ENCODE results near the gene TSSK6.

The TSSK6 gene

GRCh38 chr19:19514881-19515641 lies at the start of gene TSSK6:
Gene TSSK6, minus strand, starts transcription at chr19:19515548. Its CDS starts 121 bp downstream, at chr19:19515427.
- no peak for DNase-seq

GRCh38 chr19:19563348-19563848 lies 48.0 kb upstream of the TSSK6 start:
- no peak for DNase-seq

GRCh38 chr19:19562665-19563347 lies 47.5 kb upstream of the TSSK6 start:
- DNase-seq = peak; percentile 36 to 64

- no peak for DNase-seq
Measured at GRCh38 chr19:19561946-19562664, 46.8 kb upstream of the TSSK6 start.

DNA sequence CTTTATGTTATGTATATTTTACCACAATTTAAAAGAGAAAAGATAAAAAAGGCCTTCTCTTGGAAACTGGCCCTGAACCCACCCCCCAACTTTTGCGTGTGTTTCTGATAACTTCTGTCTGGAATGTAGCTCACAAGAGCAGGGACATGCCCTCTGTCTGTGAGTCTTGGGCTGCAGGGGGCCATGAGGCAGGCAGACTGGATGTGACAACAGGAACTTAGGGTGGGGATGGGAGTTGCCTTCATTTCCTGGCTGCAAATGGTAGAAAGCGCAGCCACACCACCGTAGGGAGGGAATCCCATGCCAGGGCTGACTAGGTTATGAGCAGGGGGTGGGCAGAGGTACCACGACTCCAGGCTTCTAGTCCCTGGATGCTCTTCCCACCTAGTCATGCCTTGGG lies 44.6 kb upstream of the TSSK6 start:
- DNase-seq = no peak

DNA sequence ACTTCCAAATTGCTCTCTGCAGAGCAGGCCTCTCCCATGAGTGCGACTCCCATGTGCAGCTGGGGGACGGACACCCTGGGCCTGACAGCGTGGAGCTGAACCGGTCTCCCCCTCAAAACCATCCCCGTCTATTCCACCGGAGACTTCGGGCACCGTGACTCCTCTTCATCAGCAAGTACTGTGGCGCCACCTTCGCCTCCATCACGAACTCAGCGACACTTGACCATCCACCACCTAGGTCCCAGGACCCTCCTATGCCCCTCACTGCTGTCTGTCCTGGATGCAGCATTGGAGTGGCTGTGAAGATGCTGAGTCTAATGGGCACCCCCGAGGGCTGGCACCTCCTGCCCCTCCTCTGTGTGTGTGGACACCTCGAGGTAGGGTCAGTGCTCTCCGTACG lies 43.3 kb upstream of the TSSK6 start:
- no peak for DNase-seq

- DNase-seq = no peak
Measured at GRCh38 chr19:19558055-19558454, 42.7 kb upstream of the TSSK6 start.

DNA sequence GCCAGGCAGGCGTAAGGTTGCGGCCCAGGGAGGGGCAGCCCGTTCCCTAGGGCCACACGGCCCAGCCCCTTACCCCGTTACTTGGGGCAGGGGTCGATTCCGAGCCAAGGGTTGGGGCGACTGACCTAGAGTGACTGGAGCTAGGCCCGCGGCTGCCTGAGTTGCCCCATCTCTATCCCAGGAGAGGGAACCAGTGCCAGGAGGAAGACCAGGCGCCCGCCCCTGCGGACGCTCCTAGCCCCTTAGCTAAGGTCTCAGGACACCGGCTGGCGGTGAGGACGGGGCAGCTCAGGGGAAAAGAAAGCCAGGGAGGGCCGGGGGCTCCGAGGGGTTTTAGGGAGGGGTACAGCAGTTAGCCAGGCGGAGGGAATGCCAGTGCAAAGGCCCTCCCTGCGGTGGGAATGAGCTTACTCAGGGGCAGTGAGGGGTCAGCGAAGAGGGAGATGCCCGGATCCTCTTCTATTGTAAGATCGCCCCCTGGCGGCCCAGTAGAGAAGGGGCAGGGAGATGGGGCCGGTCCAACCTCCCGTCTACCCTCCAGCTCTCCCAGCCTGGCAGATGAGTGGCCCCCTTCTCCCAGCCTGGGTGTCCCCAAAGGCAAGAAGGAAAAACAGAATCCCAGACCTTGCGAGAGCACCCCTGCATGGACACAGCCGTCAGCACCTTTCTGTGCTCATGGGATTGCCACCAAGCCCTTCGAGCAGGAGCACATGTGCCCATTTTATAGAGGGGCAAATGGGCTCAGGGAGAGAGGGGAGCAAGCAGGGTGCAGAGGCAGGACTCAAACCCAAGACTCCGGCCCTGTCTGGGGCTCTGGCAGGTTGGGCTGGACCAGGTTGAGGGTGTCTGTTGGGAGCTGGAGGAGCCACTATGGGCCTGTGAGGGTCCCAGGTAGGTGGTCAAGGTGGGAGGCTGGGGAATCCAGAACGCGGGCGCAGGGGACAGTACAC lies 39.0 kb upstream of the TSSK6 start:
- DNase-seq = peak; percentile 48 to 64

GRCh38 chr19:19553670-19554069 lies 38.3 kb upstream of the TSSK6 start:
- no peak for DNase-seq

DNA sequence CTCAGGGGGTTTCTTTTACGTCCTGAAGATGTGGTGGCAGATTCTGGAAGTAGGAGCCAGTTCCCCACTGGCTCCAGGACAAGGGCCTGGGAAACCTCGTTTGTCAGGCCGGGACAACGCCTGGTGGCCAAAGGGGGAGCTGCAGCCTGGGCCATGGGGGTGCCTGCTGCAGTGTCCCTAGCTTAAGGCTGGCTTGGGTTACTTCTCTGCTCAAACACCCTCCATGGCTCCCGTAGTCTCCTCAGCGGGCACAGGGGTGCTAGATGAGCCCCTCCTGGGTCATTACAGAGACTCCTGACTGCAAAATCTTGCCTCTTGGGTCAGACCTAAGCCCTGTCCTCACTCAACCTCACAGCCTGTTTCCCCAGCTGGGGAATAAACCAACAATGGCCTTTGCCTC lies 37.5 kb upstream of the TSSK6 start:
- peak in 1 of 2 donors; percentile 35 for DNase-seq

DNA sequence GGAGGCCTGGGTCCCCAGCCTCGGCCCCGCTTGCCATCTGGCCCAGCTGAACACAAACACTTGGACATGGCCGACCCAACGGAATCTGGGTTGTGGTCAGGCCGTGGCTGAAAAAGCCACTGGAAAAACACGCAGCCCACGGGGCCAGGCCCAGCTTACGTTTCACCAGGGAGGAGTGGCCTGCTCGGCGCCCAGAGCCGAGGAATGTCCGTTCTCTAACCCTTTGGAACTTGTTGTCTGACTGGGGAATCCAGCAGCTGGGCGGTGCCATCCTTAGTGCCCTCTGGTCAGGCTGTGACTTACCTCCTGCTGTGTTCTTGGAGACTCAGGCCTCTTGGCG lies 36.5 kb upstream of the TSSK6 start:
- DNase-seq = no peak

GRCh38 chr19:19550972-19551852 lies 35.9 kb upstream of the TSSK6 start:
- DNase-seq = no peak

DNA sequence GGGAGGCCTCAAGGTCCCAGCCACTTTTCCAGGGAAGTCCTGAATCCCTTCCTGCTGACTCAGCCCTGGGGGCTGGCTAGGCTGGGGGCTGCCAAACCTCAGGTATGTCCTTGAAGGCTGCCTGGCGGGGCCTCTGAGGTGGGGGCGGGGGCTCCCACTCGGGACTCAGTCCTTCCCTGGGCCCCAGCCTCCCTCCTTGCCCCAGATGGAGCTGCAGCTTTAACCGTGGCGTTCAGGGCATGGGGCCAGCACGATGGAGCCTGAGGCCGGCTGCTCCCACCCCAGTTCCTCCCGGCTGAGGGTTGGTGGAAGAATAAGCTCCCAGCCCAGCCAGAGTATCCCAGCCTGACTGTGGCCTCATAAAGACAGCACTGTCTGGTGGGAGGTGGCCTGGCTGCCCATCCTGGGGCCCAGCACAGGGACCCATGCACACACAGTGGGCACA lies 35.2 kb upstream of the TSSK6 start:
- no peak for DNase-seq

DNA sequence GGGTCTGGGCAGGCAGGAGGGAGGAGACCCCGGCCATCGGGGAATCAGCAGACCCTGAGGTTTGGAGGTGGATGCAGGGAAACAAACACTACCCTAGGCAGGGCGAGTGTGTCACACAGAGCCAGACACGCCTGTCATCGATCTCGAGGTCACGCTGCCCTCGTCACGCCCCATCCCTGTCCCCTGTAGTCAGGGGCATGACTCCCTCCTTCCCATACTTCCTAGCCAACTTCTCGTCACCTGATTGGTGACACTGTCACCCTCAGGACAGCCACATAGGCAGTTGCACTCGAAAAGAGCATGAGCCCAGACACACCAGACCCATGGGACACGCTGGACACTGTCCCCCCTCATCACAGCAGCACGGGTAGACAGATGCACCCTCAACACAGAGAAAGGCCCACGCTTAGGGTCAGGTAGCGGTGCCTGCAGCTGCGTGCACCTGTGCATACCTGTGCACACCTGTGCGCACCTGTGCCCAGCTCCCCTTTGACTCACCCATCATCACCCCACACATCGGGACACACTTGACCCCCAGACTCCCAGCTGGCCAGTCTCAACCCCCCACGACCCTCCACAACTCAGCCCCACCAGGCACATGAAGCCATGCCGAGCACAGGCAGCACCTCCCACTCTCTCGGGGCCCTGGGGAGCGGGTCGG lies 34.6 kb upstream of the TSSK6 start:
- no peak for DNase-seq

DNA sequence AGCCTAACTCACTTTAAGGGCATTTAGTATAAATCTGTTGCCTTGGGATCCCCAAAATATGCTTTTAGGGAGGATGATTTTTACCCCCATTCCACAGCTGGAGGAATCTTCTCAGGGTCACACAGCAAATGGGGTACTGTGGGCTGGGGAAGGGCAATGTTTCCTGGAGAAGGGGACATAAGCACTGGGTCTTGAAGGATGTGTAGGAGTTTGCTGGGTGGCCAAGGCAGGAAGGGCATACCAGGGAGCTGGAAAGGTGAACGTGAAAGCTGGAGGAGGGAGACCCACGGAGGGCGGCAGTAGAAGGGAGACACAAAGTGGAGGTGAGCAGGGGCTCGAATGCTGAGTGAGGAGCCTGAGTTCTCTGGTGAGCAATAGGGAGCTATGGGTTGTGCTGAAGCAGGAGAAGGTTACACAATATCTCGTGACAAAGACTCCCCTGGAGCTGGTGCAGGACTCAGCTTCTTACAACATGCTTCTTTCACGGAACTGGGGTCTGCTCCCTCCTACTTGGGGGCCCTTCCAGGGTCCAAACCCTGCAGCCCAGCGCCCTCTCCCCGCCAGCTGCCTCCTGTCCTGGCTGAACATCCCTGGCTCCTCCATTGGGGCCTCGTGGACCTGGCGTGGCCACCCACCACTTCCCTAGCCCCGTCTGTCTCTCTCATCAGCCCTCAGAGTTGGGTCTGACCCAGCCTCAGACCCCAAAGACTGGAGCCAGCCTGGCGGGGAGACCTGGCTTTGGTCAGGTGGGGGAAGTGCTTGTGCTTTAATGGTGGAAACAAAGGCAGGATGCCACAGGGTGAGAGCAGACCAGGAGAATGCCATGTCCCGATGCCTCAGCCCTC lies 33.8 kb upstream of the TSSK6 start:
- DNase-seq = no peak

- DNase-seq = no peak
Measured at GRCh38 chr19:19547674-19548336, 32.5 kb upstream of the TSSK6 start.

DNA sequence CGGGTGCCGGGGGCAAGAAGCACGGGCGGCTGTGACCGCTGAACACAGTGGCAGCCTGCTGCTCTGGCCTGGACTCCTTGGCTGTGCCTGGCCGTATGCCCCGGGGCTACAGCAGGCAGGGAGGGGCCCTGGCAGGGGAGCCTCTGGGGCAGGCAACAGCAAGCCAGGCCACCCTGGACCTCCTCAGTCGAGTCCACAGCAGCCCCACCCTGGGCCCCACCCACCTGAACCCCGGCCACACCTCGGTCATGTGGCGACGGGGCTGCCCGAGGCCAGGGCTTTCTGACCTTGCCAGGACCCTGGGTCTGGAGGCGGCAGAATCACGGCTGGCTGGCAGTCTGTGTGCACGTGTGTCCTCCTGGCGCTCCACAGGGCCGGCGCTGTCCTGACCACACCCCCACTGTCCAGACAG lies 31.4 kb upstream of the TSSK6 start:
- no peak for DNase-seq

DNA sequence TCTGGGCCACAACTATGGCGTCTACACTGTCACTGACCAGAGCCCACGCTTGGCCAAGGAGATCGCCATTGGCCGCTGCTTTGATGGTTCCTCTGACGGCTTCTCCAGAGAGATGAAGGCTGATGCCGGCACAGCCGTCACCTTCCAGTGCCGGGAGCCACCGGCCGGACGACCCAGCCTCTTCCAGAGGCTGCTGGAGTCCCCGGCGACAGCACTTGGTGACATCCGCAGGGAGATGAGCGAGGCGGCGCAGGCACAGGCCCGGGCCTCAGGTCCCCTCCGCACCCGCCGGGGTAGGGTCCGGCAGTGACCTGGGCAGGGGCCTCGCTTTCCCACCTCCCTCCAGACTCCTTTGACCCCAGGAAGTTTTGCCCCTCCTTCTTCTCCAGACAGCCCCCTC lies 30.4 kb upstream of the TSSK6 start:
- DNase-seq = no peak

DNA sequence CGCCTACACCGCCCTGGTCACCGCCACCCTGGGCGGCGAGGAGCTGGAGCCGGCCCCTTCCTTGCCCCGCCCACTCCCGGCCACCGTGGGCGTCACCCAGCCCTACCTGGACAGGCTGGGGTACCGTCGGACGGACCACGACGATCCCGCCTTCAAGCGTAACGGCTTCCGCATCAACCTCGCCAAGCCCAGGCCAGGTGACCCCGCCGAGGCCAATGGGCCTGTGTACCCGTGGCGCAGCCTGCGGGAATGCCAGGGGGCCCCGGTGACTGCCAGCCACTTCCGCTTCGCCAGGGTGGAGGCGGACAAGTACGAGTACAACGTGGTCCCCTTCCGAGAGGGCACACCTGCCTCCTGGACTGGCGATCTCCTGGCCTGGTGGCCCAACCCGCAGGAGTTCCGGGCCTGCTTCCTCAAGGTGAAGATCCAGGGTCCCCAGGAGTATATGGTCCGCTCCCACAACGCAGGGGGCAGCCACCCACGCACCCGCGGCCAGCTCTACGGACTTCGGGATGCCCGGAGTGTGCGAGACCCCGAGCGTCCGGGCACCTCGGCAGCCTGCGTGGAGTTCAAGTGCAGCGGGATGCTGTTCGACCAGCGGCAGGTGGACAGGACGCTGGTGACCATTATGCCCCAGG lies 29.7 kb upstream of the TSSK6 start:
- no peak for DNase-seq

Measured in CD4-positive, alpha-beta T cell treated with Interferon alpha-2 for 1 hour (primary cell).